HCT116 (cell line): ENCODE measurements around the gene ZNF862. TPM values are rescaled to one million over a fixed set of nuclear protein-coding genes. Genes with fewer than 3 reads are reported as not detected.

ENCODE experiments used
- ATAC-seq: fragments of 200-7000 bp; cut with Tn5 transposase; 2 replicates; pipeline ENCODE4 v1.9.1; 2020; ENCODE audit warnings: mild to moderate bottlenecking, moderate library complexity
- BruUV-seq: library from RNA; stranded (reverse); fragments of 400-500 nt; replicated peaks from 2 replicates; lab custom pipeline; 2021; lab: Mats Ljungman, UMichigan
- CTCF ChIA-PET: fragments of 300-600 bp; sonication (Branson Sonifier 250); formaldehyde crosslinking; loops from one replicate; lab custom pipeline; 2021; ENCODE audit warnings: antibody characterized with exemption; lab: Charles Lee
- POLR2A ChIA-PET: fragments of 300-600, 350-600 bp; sonication (Branson Sonifier 250); formaldehyde crosslinking; loops from one replicate; lab custom pipeline; 2021; ENCODE audit warnings: antibody characterized with exemption; lab: Charles Lee
- RAD21 ChIA-PET, 2 experiments: fragments of 300-600 bp; sonication (Branson Sonifier 250); formaldehyde crosslinking; loops; one replicate each; lab custom pipeline; 2023; ENCODE audit warnings: low total read pairs in 2 of 2; ENCODE audit not compliant: uncharacterized antibody in 2 of 2, unreplicated experiment in 2 of 2, low non-redundant PET in 1 of 2; lab: Charles Lee
- DNase-seq: peaks from one replicate; pipeline ENCODE4 v3.0.0-alpha.2; 2010; ENCODE audit warnings: low read depth, low spot score
- H2AFZ ChIP-seq: fragments of 200-600 bp; shearing (Covaris generic), sonication (generic); 2 replicates; pipeline ENCODE4 v1.6.1; 2017; ENCODE audit warnings: low read depth, mixed run types, mixed read lengths, antibody characterized with exemption, low read length; ENCODE audit not compliant: poor library complexity, severe bottlenecking
- H3K27ac ChIP-seq: 2 replicates; pipeline ENCODE4 v1.5.1; 2012; ENCODE audit warnings: low read depth, low read length
- H3K27me3 ChIP-seq: fragments of 200-600 bp; sonication (generic); 2 replicates; pipeline ENCODE4 v1.6.1; 2016; ENCODE audit warnings: mixed run types, low read length, mixed read lengths; ENCODE audit not compliant: insufficient read depth
- H3K36me3 ChIP-seq, 2 experiments: fragments of 200-500 bp in 1 of 2; fragments of 200-600 bp in 1 of 2; sonication (Bioruptor generic) in 1 of 2; sonication (generic) in 1 of 2; 2 replicates each; pipeline versions ENCODE4 v1.5.1 to v1.6.1; 2014 to 2016; ENCODE audit warnings: low read length in 2 of 2, inconsistent platforms in 1 of 2, mixed read lengths in 1 of 2, mixed run types in 1 of 2; ENCODE audit not compliant: insufficient read depth in 2 of 2, control insufficient read depth in 1 of 2
- H3K4me1 ChIP-seq, 2 experiments: fragments of 200-600 bp in 1 of 2; sonication (generic) in 1 of 2; 2 replicates each; pipeline versions ENCODE4 v1.5.1 to v1.6.1; 2012 to 2017; ENCODE audit warnings: low read length in 2 of 2, inconsistent platforms in 1 of 2, mild to moderate bottlenecking in 1 of 2, mixed read lengths in 1 of 2, mixed run types in 1 of 2, moderate library complexity in 1 of 2; ENCODE audit not compliant: insufficient read depth in 2 of 2, control insufficient read depth in 1 of 2
- H3K4me2 ChIP-seq: fragments of 200-600 bp; sonication (generic); 2 replicates; pipeline ENCODE4 v1.6.1; 2017; ENCODE audit warnings: mixed run types, low read length, mixed read lengths
- H3K4me3 ChIP-seq, 2 experiments: fragments of 200-600 bp in 1 of 2; sonication (generic) in 1 of 2; replicated peaks in 1 of 2; 2 replicates each; pipeline ENCODE4 v1.5.1; 2011 to 2016; ENCODE audit warnings: low read length in 2 of 2, control low read depth in 1 of 2, low read depth in 1 of 2, mild to moderate bottlenecking in 1 of 2, mixed read lengths in 1 of 2, mixed run types in 1 of 2
- H3K79me2 ChIP-seq: fragments of 200-600 bp; sonication (generic); 2 replicates; pipeline ENCODE4 v1.6.1; 2017; ENCODE audit warnings: mild to moderate bottlenecking, mixed run types, low read length, moderate library complexity, mixed read lengths; ENCODE audit not compliant: insufficient read depth
- H3K9ac ChIP-seq: fragments of 200-600 bp; sonication (generic); 2 replicates; pipeline ENCODE4 v1.6.1; 2016; ENCODE audit warnings: low read length, mixed read lengths
- H3K9me2 ChIP-seq: fragments of 200-600 bp; sonication (generic), shearing (Covaris generic); 2 replicates; pipeline ENCODE4 v1.6.1; 2017; ENCODE audit warnings: mixed run types, mild to moderate bottlenecking, moderate library complexity; ENCODE audit not compliant: insufficient read depth
- H3K9me3 ChIP-seq, 2 experiments: fragments of 200-500 bp in 1 of 2; fragments of 200-600 bp in 1 of 2; sonication (Bioruptor generic) in 1 of 2; sonication (generic) in 1 of 2; 2 replicates each; pipeline ENCODE4 v1.6.1; 2014 to 2017; ENCODE audit warnings: low read length in 2 of 2, mixed read lengths in 2 of 2, inconsistent platforms in 1 of 2, low read depth in 1 of 2, mild to moderate bottlenecking in 1 of 2, mixed run types in 1 of 2, moderate library complexity in 1 of 2; ENCODE audit not compliant: control insufficient read depth in 1 of 2, insufficient read depth in 1 of 2
- H4K20me1 ChIP-seq: fragments of 200-600 bp; sonication (generic), shearing (Covaris generic); 2 replicates; pipeline ENCODE4 v1.6.1; 2017; ENCODE audit warnings: mixed run types, mild to moderate bottlenecking, moderate library complexity; ENCODE audit not compliant: insufficient read depth
- CBX3 ChIP-seq: IDR thresholded peaks from 2 replicates; pipeline ENCODE4 v1.6.1; 2012; ENCODE audit warnings: low read depth
- EZH2phosphoT487 ChIP-seq: fragments of 200-600 bp; IDR thresholded peaks from 2 replicates; pipeline ENCODE4 v1.6.1; 2018; ENCODE audit warnings: antibody characterized with exemption, borderline replicate concordance
- RAD21 ChIP-seq: IDR thresholded peaks from 2 replicates; pipeline ENCODE4 v1.6.1; 2012; ENCODE audit warnings: low read depth, mild to moderate bottlenecking
- REST ChIP-seq: IDR thresholded peaks from 2 replicates; pipeline ENCODE4 v1.6.1; 2012; ENCODE audit warnings: low read depth
- TCF7L2 ChIP-seq: IDR thresholded peaks from 2 replicates; pipeline ENCODE4 v1.7.0; 2011; ENCODE audit warnings: borderline replicate concordance, inconsistent platforms; ENCODE audit not compliant: insufficient read depth, insufficient read length; ENCODE audit errors: extremely low read depth
- intact Hi-C: fragments of 100-400 bp; cut with micrococcal nuclease; formaldehyde crosslinking; loops from 2 replicates; pipeline ENCODE4 v1.10.0; 2022
- total RNA-seq: library from RNA; stranded (reverse); gene quantifications from one replicate; pipeline ENCODE4 v1.2.1, GENCODE V29; 2021; ENCODE audit not compliant: unreplicated experiment

ZNF862 gene
- total RNA-seq, 1 experiment from 2014 or later: 8.5 TPM

DNA sequence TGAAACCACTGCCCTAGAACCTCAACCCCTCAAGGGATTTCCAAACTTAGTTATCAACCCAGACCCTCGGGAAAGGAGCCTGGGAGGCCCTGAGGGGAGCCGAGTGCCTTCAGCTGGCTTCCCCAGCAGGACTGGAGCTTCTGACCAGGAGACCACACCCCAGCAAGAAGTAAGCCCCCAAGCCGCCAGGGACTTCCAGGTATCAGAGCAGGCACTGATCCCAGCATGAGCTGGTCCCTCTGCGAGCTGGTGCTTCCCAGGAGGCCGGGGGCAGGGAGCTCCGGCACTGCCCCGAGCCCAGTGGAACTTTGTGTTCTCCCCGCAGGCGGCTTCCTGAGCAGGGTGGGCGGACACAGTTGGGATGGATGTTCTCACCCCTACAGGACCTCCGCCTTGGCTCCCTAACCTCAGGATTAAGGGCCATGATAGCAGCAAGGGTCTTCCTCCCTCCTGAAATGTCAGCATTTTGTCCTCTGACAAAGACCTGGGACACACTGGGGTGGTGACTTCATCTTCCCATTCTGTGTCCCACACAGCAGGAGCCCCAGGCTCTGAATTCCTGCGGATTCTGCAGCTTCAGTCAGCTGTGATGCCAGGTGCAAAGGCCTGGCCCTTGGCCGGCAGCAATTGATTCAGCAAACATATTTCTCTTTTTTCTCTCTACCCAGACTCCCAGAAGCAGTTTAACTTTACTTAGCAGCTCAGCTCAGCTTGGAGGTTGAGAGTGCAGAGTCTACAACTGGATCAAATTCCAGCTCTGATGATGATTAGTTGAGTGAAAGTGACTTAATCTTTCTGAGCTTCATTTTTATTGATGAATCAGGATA lies 47.2 kb downstream of the ZNF862 start (continued):
- no peak for TF ChIP-seq REST

DNA sequence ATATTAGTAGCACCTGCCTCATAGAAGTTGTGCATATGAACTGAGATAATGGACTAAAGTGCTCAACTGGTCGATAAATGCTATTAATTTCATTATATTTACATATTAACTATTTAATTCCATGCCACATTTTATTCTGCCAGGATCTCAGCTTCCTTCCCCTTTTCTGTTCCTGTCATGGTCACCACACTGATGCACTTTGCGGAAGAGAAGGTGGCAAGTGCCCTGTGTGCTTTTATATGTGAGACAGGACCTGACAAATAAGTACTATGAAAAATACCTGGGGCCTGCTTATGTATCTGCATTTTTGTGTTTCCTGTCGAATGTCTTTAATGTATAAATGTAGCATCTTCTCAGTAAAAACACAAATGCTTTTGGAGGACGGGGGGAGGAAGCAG lies 47.8 kb downstream of the ZNF862 start:
- no peak overlapping the region for H3K9ac ChIP-seq
- no peaks in the 10 kb centered on the region for H3K36me3 ChIP-seq
- H3K9me2 ChIP-seq: no peaks in the 10 kb centered on the region
- ATAC-seq (no peak), DNase-seq (no peak)
- ChIA-PET POLR2A (no interaction called here), CTCF (no interaction called here), RAD21 (no interaction called here)
- no peaks in the 10 kb centered on the region for H3K79me2 ChIP-seq
- no TSS peak for BruUV-seq
- no peaks in the 10 kb centered on the region for H4K20me1 ChIP-seq
- peaks cover 0 to 3% of the 10 kb centered on the region in 2 experiments; a peak in 1 of 4 replicates for H3K4me1 ChIP-seq
- H3K4me2 ChIP-seq: no peak overlapping the region
- H3K9me3 ChIP-seq: no peaks in the 10 kb centered on the region
- H3K27ac ChIP-seq: no peak overlapping the region
- no peak for TF ChIP-seq RAD21
- no peak for TF ChIP-seq CBX3
- TF ChIP-seq TCF7L2: no peak
- TF ChIP-seq EZH2phosphoT487: no peak
- intact Hi-C loops: no loop called here
- no peaks in the 10 kb centered on the region for H3K27me3 ChIP-seq
- no peak overlapping the region for H2AFZ ChIP-seq
- H3K4me3 ChIP-seq: no peak overlapping the region
